CD14-positive monocyte (primary cell): ENCODE data around the gene PGLYRP2. TPM values are rescaled to one million over a fixed set of nuclear protein-coding genes. Genes with fewer than 3 reads are reported as not detected.

Experiments
- DNase-seq, 3 donors: peaks; one replicate each; pipeline ENCODE4 v3.0.0-alpha.2; 2011 to 2022
- H2AFZ ChIP-seq: 2 replicates; pipeline ENCODE4 v1.6.0; 2012; ENCODE audit warnings: mild to moderate bottlenecking, low read depth, low read length, inconsistent platforms; ENCODE audit not compliant: insufficient read depth, poor library complexity, severe bottlenecking
- H3K27ac ChIP-seq, 2 donors: 1 replicate in 1 of 2; 2 replicates in 1 of 2; pipeline ENCODE4 v1.5.1; 2012 to 2013; ENCODE audit warnings: low read length in 2 of 2, control low read depth in 1 of 2, inconsistent platforms in 1 of 2, low read depth in 1 of 2, mild to moderate bottlenecking in 1 of 2
- H3K27me3 ChIP-seq, 2 donors: one replicate each; pipeline versions ENCODE4 v1.6.0 to v1.6.1; 2011 to 2013; ENCODE audit warnings: low read length in 2 of 2; ENCODE audit not compliant: control insufficient read depth in 2 of 2, insufficient read depth in 2 of 2
- H3K36me3 ChIP-seq, 2 donors: replicated peaks in 1 of 2; 1 replicate in 1 of 2; 2 replicates in 1 of 2; pipeline versions ENCODE4 v1.5.1 to v1.6.1; 2012 to 2013; ENCODE audit warnings: low read length in 2 of 2, control low read depth in 1 of 2, inconsistent platforms in 1 of 2, mild to moderate bottlenecking in 1 of 2; ENCODE audit not compliant: insufficient read depth in 2 of 2, control insufficient read depth in 1 of 2
- H3K4me1 ChIP-seq, 2 donors: 1 replicate in 1 of 2; 2 replicates in 1 of 2; pipeline versions ENCODE4 v1.5.1 to v1.6.1; 2012 to 2013; ENCODE audit warnings: low read length in 2 of 2, control low read depth in 1 of 2, inconsistent platforms in 1 of 2, mild to moderate bottlenecking in 1 of 2, moderate library complexity in 1 of 2; ENCODE audit not compliant: insufficient read depth in 2 of 2, control insufficient read depth in 1 of 2
- H3K4me2 ChIP-seq: replicated peaks from 2 replicates; pipeline ENCODE3; 2012; ENCODE audit warnings: low read length, moderate library complexity, mild to moderate bottlenecking; ENCODE audit not compliant: poor library complexity, severe bottlenecking; ENCODE audit errors: extremely low read depth
- H3K4me3 ChIP-seq, 3 experiments: fragments of 200-600 bp in 1 of 3; sonication (generic) in 1 of 3; replicated peaks in 1 of 3; 1 replicate in 2 of 3; 2 replicates in 1 of 3; pipeline ENCODE4 v1.5.1; 2011 to 2013; ENCODE audit warnings: low read length in 3 of 3, mild to moderate bottlenecking in 3 of 3, control low read depth in 2 of 3, low read depth in 2 of 3, inconsistent platforms in 1 of 3, moderate library complexity in 1 of 3
- H3K79me2 ChIP-seq: 2 replicates; pipeline ENCODE4 v1.6.0; 2012; ENCODE audit warnings: mild to moderate bottlenecking, control low read depth, inconsistent platforms, low read length, moderate library complexity; ENCODE audit not compliant: insufficient read depth
- H3K9ac ChIP-seq: 2 replicates; pipeline ENCODE4 v1.6.0; 2017; ENCODE audit warnings: low read length, mild to moderate bottlenecking; ENCODE audit not compliant: insufficient read depth, poor library complexity, severe bottlenecking
- H3K9me3 ChIP-seq, 2 donors: replicated peaks in 1 of 2; 1 replicate in 1 of 2; 2 replicates in 1 of 2; pipeline versions ENCODE4 v1.5.1 to v1.6.1; 2012 to 2013; ENCODE audit warnings: low read length in 2 of 2, control low read depth in 1 of 2; ENCODE audit not compliant: control insufficient read depth in 1 of 2, insufficient read depth in 1 of 2
- H4K20me1 ChIP-seq: 2 replicates; pipeline ENCODE4 v1.6.0; 2012; ENCODE audit warnings: mild to moderate bottlenecking, low read length, control low read depth, moderate library complexity; ENCODE audit not compliant: insufficient read depth
- H3K27ac Mint-ChIP-seq, 7 donors: one replicate each; pipeline ENCODE4 v1.8.0; 2020; ENCODE audit warnings: mild to moderate bottlenecking in 7 of 7, mixed read lengths in 7 of 7, moderate library complexity in 6 of 7, inconsistent platforms in 2 of 7
- H3K27me3 Mint-ChIP-seq, 3 donors: one replicate each; pipeline ENCODE4 v1.8.0; 2021 to 2022; ENCODE audit warnings: low read depth in 3 of 3, mild to moderate bottlenecking in 3 of 3, mixed read lengths in 3 of 3, moderate library complexity in 3 of 3, inconsistent platforms in 1 of 3
- H3K36me3 Mint-ChIP-seq, 2 donors: one replicate each; pipeline ENCODE4 v1.8.0; 2020; ENCODE audit warnings: mixed read lengths in 2 of 2, inconsistent platforms in 1 of 2, mild to moderate bottlenecking in 1 of 2
- H3K4me1 Mint-ChIP-seq: one replicate; pipeline ENCODE4 v1.8.0; 2020; ENCODE audit warnings: mild to moderate bottlenecking, mixed read lengths
- H3K4me3 Mint-ChIP-seq, 2 donors: one replicate each; pipeline ENCODE4 v1.8.0; 2020; ENCODE audit warnings: mild to moderate bottlenecking in 2 of 2, mixed read lengths in 2 of 2, moderate library complexity in 1 of 2
- H3K9me3 Mint-ChIP-seq, 7 donors: one replicate each; pipeline ENCODE4 v1.8.0; 2020 to 2022; ENCODE audit warnings: mixed read lengths in 7 of 7, mild to moderate bottlenecking in 6 of 7, moderate library complexity in 6 of 7, inconsistent platforms in 2 of 7
- CTCF ChIP-seq: fragments of 200-600 bp; IDR thresholded peaks from one replicate; pipeline ENCODE4 v1.8.0; 2022; ENCODE audit warnings: antibody characterized with exemption, mild to moderate bottlenecking
- WGBS: methylation state at CpG from one replicate; pipeline ENCODE4 v1.1.5; 2013; ENCODE audit warnings: missing lambda C conversion rate; ENCODE audit not compliant: insufficient coverage; 5-methylcytosine and 5-hydroxymethylcytosine counted together
- intact Hi-C, 2 donors: fragments of 100-400 bp; cut with micrococcal nuclease; formaldehyde crosslinking; loops; one replicate each; pipeline versions ENCODE4 v1.15.0 to v1.15.1; 2023
- polyA plus RNA-seq, 3 donors: library from polyadenylated mRNA; depleted of rRNA in 1 of 3; unstranded in 2 of 3; stranded (reverse) in 1 of 3; fragments of 300-500 nt in 2 of 3; fragments of >200 nt in 1 of 3; fragmentation: Illumina TruSeq in 2 of 3; gene quantifications; 1 replicate in 2 of 3; 2 replicates in 1 of 3; pipeline ENCODE4 v1.2.3, GENCODE V29; 2012 to 2021

Gene PGLYRP2
- polyA plus RNA-seq, 3 donors: 0.03 to 0.32 (median 0.15) TPM

- H3K27ac Mint-ChIP-seq: peak overlapping the region in 1 of 7 donors; percentile 14
- no peak for DNase-seq
- Histone ChIP-seq H3K36me3 (no peaks in the 10 kb centered on the region), H3K27ac (no peak overlapping the region), H3K27me3 (no peaks in the 10 kb centered on the region), H3K4me3 (no peak overlapping the region), H4K20me1 (no peaks in the 10 kb centered on the region), H2AFZ (no peak overlapping the region), H3K79me2 (no peaks in the 10 kb centered on the region), H3K9ac (no peak overlapping the region), H3K4me1 (peaks cover 0 to 5% of the 10 kb centered on the region in 2 donors), H3K4me2 (no peak overlapping the region), H3K9me3 (peaks cover 8% of the 10 kb centered on the region in 2 donors)
- TF ChIP-seq CTCF: no peak
- no peak overlapping the region for H3K4me3 Mint-ChIP-seq
- 82% methylated on average over 15 of the region's 15 CpGs for WGBS
- H3K9me3 Mint-ChIP-seq: peaks cover 6 to 16% (median 10%) of the 10 kb centered on the region in 7 donors
- intact Hi-C loops: no loop called here
- peaks cover 4 to 12% (median 5%) of the 10 kb centered on the region in 3 donors for H3K27me3 Mint-ChIP-seq
- peaks cover 13% of the 10 kb centered on the region for H3K4me1 Mint-ChIP-seq
- H3K36me3 Mint-ChIP-seq: peaks cover 0 to under 1% of the 10 kb centered on the region in 2 donors
Observed at GRCh38 chr19:15525291-15525690, 46.0 kb upstream of the PGLYRP2 start.

- DNase-seq: no peak
- TF ChIP-seq CTCF: no peak
- Histone ChIP-seq H4K20me1 (no peaks in the 10 kb centered on the region), H3K4me3 (no peak overlapping the region), H3K36me3 (no peaks in the 10 kb centered on the region), H3K9ac (no peak overlapping the region), H2AFZ (no peak overlapping the region), H3K9me3 (peaks cover 3% of the 10 kb centered on the region in 2 donors), H3K4me1 (peaks cover 0 to 5% of the 10 kb centered on the region in 2 donors), H3K4me2 (no peak overlapping the region), H3K27me3 (no peaks in the 10 kb centered on the region), H3K27ac (no peak overlapping the region), H3K79me2 (no peaks in the 10 kb centered on the region)
- H3K4me1 Mint-ChIP-seq: peaks cover 13% of the 10 kb centered on the region
- H3K9me3 Mint-ChIP-seq: peaks cover 4 to 11% (median 5%) of the 10 kb centered on the region in 7 donors
- H3K4me3 Mint-ChIP-seq: no peak overlapping the region
- 100% methylated on average over 3 of the region's 5 CpGs for WGBS
- no peaks in the 10 kb centered on the region for H3K36me3 Mint-ChIP-seq
- no peak overlapping the region for H3K27ac Mint-ChIP-seq
- H3K27me3 Mint-ChIP-seq: peaks cover 4 to 14% (median 5%) of the 10 kb centered on the region in 3 donors
- intact Hi-C loops: no loop called here
Observed at GRCh38 chr19:15524781-15525180, 45.5 kb upstream of the PGLYRP2 start.
